A549 (cell line): Measurements from ENCODE around the gene PLLP.

ENCODE experiments used
- ATOH8 ChIP-seq: fragments of 250-450 bp; sonication (Bioruptor Pico); IDR thresholded peaks from 2 replicates; pipeline ENCODE4 v1.5.0; 2020; ENCODE audit warnings: low read depth, mild to moderate bottlenecking, moderate library complexity
- CTCF ChIP-seq: fragments of >200 bp; sonication (Bioruptor Twin); formaldehyde crosslinking; IDR thresholded peaks from 3 replicates; pipeline ENCODE4 v1.5.1; 2016
- ELK1 ChIP-seq: fragments of 150-350 bp; IDR thresholded peaks from 2 replicates; pipeline ENCODE4 v1.6.1; 2014; ENCODE audit warnings: low read depth, mild to moderate bottlenecking, low read length
- EP300 ChIP-seq, 2 experiments: fragments of >200 bp; sonication (Bioruptor Twin); formaldehyde crosslinking; IDR thresholded peaks; 2 replicates in 1 of 2; 3 replicates in 1 of 2; pipeline ENCODE4 v1.6.1; 2016 to 2017
- HDAC2 ChIP-seq: fragments of 200-600 bp; sonication (generic); IDR thresholded peaks from 2 replicates; pipeline ENCODE4 v1.6.1; 2016
- HMGXB4 ChIP-seq: fragments of 250-450 bp; sonication (Bioruptor Pico); IDR thresholded peaks from 2 replicates; pipeline ENCODE4 v1.5.0; 2021; ENCODE audit warnings: mild to moderate bottlenecking, moderate library complexity, borderline replicate concordance
- JUN ChIP-seq, 2 experiments: fragments of >200 bp; sonication (Bioruptor Twin); formaldehyde crosslinking; IDR thresholded peaks; 2 replicates in 1 of 2; 3 replicates in 1 of 2; pipeline ENCODE4 v1.6.1; 2016 to 2017
- MYC ChIP-seq: IDR thresholded peaks from 2 replicates; pipeline ENCODE4 v1.6.1; 2012; ENCODE audit warnings: mild to moderate bottlenecking, inconsistent platforms, low read length, improper control_type of control experiment, borderline replicate concordance
- POLR2A ChIP-seq: IDR thresholded peaks from 2 replicates; pipeline ENCODE4 v1.6.1; 2012; ENCODE audit warnings: mild to moderate bottlenecking, low read length
- RCOR1 ChIP-seq: fragments of 150-350 bp; IDR thresholded peaks from 2 replicates; pipeline ENCODE4 v1.6.1; 2014; ENCODE audit warnings: antibody characterized with exemption, low read length, low read depth
- SMC3 ChIP-seq: fragments of >200 bp; sonication (Bioruptor Twin); formaldehyde crosslinking; IDR thresholded peaks from 3 replicates; pipeline ENCODE4 v1.6.1; 2018; ENCODE audit warnings: inconsistent platforms
- SREBF2 ChIP-seq: fragments of 450-650 bp; IDR thresholded peaks from 2 replicates; pipeline ENCODE4 v1.6.1; 2014; ENCODE audit warnings: mild to moderate bottlenecking, moderate library complexity

- no peak for TF ChIP-seq POLR2A
- TF ChIP-seq MYC, result no peak
- no peak for TF ChIP-seq SREBF2
- TF ChIP-seq CTCF, result no peak
- TF ChIP-seq JUN (IDR thresholded peaks at IDR 0.05), result no peak
- no peak for TF ChIP-seq SMC3
- TF ChIP-seq RCOR1, result no peak
- no peak for TF ChIP-seq EP300 (IDR thresholded peaks at IDR 0.05)
- no peak for TF ChIP-seq ELK1
- no peak for TF ChIP-seq HDAC2
- TF ChIP-seq HMGXB4 (CRISPR knock-in tag), result no peak
- TF ChIP-seq ATOH8, result no peak
These were observed 13.4 kb upstream of the PLLP start for GRCh38 chr16:57297856-57298255.
